ENCODE data around the gene PDIK1L.

PDIK1L gene

GRCh38 chr1:26122988-26123973 is 11.7 kb downstream of the PDIK1L start:
- no peak for DNase-seq (ENCODE audit: low read depth)

GRCh38 chr1:26124418-26125331 is 13.1 kb downstream of the PDIK1L start:
- DNase-seq (ENCODE audit: low read depth), result no peak

GRCh38 chr1:26125382-26125781 is 13.8 kb downstream of the PDIK1L start:
- DNase-seq (ENCODE audit: low read depth), result no peak

GRCh38 chr1:26125946-26126320 is 14.3 kb downstream of the PDIK1L start:
- DNase-seq (ENCODE audit: low read depth), result no peak

- peak; percentile 10 for DNase-seq (ENCODE audit: low read depth)
Observed at GRCh38 chr1:26126321-26127084, 14.9 kb downstream of the PDIK1L start.

GRCh38 chr1:26127235-26128163 is 15.9 kb downstream of the PDIK1L start:
- DNase-seq (ENCODE audit: low read depth), result no peak

- no peak for DNase-seq (ENCODE audit: low read depth)
Observed at GRCh38 chr1:26129778-26130177, 18.2 kb downstream of the PDIK1L start.

- DNase-seq (ENCODE audit: low read depth), result no peak
Observed at GRCh38 chr1:26130695-26131094, 19.1 kb downstream of the PDIK1L start.

GRCh38 chr1:26132128-26132833 is 20.7 kb downstream of the PDIK1L start:
- DNase-seq (ENCODE audit: low read depth), result no peak

- DNase-seq (ENCODE audit: low read depth), result no peak
Observed at GRCh38 chr1:26132834-26133167, 21.2 kb downstream of the PDIK1L start.

GRCh38 chr1:26134466-26134865 is 22.8 kb downstream of the PDIK1L start:
- no peak for DNase-seq (ENCODE audit: low read depth)

- no peak for DNase-seq (ENCODE audit: low read depth)
Observed at GRCh38 chr1:26138974-26139558, 27.4 kb downstream of the PDIK1L start.

- DNase-seq (ENCODE audit: low read depth), result no peak
Observed at GRCh38 chr1:26142159-26142558, 30.5 kb downstream of the PDIK1L start.

GRCh38 chr1:26145041-26145959 is 33.7 kb downstream of the PDIK1L start:
- DNase-seq (ENCODE audit: low read depth), result peak; percentile 61

- no peak for DNase-seq (ENCODE audit: low read depth)
Observed at GRCh38 chr1:26145960-26146294, 34.3 kb downstream of the PDIK1L start.

GRCh38 chr1:26148887-26149286 is 37.3 kb downstream of the PDIK1L start:
- no peak for DNase-seq (ENCODE audit: low read depth)

GRCh38 chr1:26153966-26154532 is 42.4 kb downstream of the PDIK1L start:
- no peak for DNase-seq (ENCODE audit: low read depth)

GRCh38 chr1:26154750-26155149 is 43.1 kb downstream of the PDIK1L start:
- no peak for DNase-seq (ENCODE audit: low read depth)

Measured in stimulated activated CD8-positive, alpha-beta memory T cell treated with anti-CD3 and anti-CD28 coated beads, Interleukin-12 subunit alpha, Interleukin-12 subunit beta, amount 100 ng/mL, for 4 hours (primary cell).